SK-N-MC (cell line): ENCODE results near the gene PTGDR.

Experiments used
- EZH2 ChIP-seq: fragments of 200-600 bp; sonication (generic); IDR thresholded peaks from one replicate; pipeline ENCODE4 v1.6.1; 2017; ENCODE audit warnings: antibody characterized with exemption
- FOXP2 ChIP-seq: optimal IDR thresholded peaks from 2 replicates; pipeline ENCODE3; 2011; ENCODE audit warnings: mild to moderate bottlenecking, moderate library complexity; ENCODE audit not compliant: insufficient read depth; ENCODE audit errors: extremely low read length, control extremely low read depth
- POLR2AphosphoS5 ChIP-seq: IDR thresholded peaks from 2 replicates; pipeline ENCODE4 v1.6.1; 2012; ENCODE audit warnings: mild to moderate bottlenecking, low read depth, low read length, borderline replicate concordance

DNA sequence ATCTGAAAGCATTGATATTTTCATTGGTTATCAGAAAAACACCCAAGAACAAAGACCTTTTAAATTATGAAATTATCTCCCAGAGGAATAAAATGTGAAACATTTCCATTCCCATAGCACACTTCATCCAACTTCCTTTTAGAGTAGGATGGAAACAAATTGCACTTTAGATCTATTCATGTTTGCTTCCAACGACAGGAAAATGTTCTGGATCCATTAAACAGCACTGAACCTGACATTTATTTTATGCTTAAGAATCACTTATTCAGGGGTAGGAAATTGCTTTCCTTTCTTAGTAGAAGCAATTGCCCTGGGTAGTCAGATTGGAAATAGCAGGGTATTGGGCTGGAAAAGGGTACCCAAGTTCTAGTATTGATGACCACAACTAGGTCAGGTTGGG, 28.8 kb upstream of the PTGDR start:
- no peak for TF ChIP-seq POLR2AphosphoS5
- TF ChIP-seq EZH2: no peak
- TF ChIP-seq FOXP2: no peak
